Astrocyte (in vitro differentiated cells and primary cell): ENCODE data around the gene PDE11A.

Source experiments
- CTCF ChIP-seq: IDR thresholded peaks from 2 replicates; pipeline ENCODE4 v1.5.1; 2011; ENCODE audit warnings: low read depth, mild to moderate bottlenecking, inconsistent platforms, low read length, moderate library complexity; ENCODE audit not compliant: insufficient read depth
- EZH2 ChIP-seq: IDR thresholded peaks from 2 replicates; pipeline ENCODE4 v1.6.1; 2012; ENCODE audit warnings: mild to moderate bottlenecking, low read length, inconsistent platforms; ENCODE audit not compliant: insufficient read depth

DNA sequence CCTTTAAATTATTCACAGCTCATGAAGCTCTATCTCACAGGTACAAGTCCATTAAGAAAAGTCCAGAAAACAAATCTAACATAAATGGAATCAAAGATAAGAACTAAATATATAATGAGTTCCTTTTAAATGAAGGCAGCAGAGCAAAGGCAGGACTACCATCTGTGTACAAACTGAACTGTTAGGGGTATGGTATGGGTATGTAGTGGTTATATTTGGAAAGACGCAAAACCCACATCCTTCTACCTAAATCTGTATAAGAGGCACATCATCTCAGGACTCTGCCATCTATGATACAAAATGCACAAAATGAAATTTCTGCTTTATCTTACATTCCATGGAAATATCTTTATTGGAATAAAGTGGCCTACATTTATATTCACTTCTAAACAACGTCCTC is 59.9 kb downstream of the PDE11A start:
- TF ChIP-seq CTCF = no peak
- TF ChIP-seq EZH2 = no peak
